Stimulated activated CD4-positive, alpha-beta T cell treated with anti-CD3 and anti-CD28 coated beads, Interleukin-4, amount 100 ng/mL, for 1 hour (primary cell): ENCODE data around the gene PUM1.
"Not testable (repeated sequence)": the region's sequence is repeated elsewhere in the genome, so short reads cannot be mapped to it uniquely, and the experiment has no call there.

Experiments
- DNase-seq: peaks from one replicate; pipeline ENCODE4 v3.0.0-alpha.2; 2020

Gene PUM1

GRCh38 chr1:31065310-31066217 is at the start of gene PUM1:
Gene PUM1, minus strand, starts transcription at chr1:31065717. Its CDS starts 6,151 bp downstream, at chr1:31059566.
- DNase-seq, result peak; percentile 98

GRCh38 chr1:31112266-31112935 is 46.9 kb upstream of the PUM1 start:
- DNase-seq, result no peak

GRCh38 chr1:31111290-31111951 is 45.9 kb upstream of the PUM1 start:
- no peak for DNase-seq

- no peak for DNase-seq
Measured at GRCh38 chr1:31110846-31111245, 45.3 kb upstream of the PUM1 start.

- no peak for DNase-seq
Measured at GRCh38 chr1:31108861-31109260, 43.3 kb upstream of the PUM1 start.

- no peak for DNase-seq
Measured at GRCh38 chr1:31105646-31106045, 40.1 kb upstream of the PUM1 start.

- DNase-seq, result no peak
Measured at GRCh38 chr1:31102501-31102950, 37.0 kb upstream of the PUM1 start.

GRCh38 chr1:31101147-31101502 is 35.6 kb upstream of the PUM1 start:
- DNase-seq, result no peak

GRCh38 chr1:31099293-31100032 is 33.9 kb upstream of the PUM1 start:
- no peak for DNase-seq

- DNase-seq, result no peak
Measured at GRCh38 chr1:31095985-31096384, 30.5 kb upstream of the PUM1 start.

- no peak for DNase-seq
Measured at GRCh38 chr1:31095298-31095981, 29.9 kb upstream of the PUM1 start.

- DNase-seq, result not testable (repeated sequence)
Measured at GRCh38 chr1:31088081-31088480, 22.6 kb upstream of the PUM1 start.

- no peak for DNase-seq
Measured at GRCh38 chr1:31084782-31085569, 19.5 kb upstream of the PUM1 start.

GRCh38 chr1:31082385-31082784 is 16.9 kb upstream of the PUM1 start:
- no peak for DNase-seq

- DNase-seq, result no peak
Measured at GRCh38 chr1:31073044-31073443, 7.5 kb upstream of the PUM1 start.

- DNase-seq, result no peak
Measured at GRCh38 chr1:31072304-31072746, 6.8 kb upstream of the PUM1 start.

GRCh38 chr1:31069392-31069791 is 3.9 kb upstream of the PUM1 start:
- no peak for DNase-seq

- no peak for DNase-seq
Measured at GRCh38 chr1:31064718-31065309, 703 bp downstream of the PUM1 start.

GRCh38 chr1:31064111-31064717 is 1.3 kb downstream of the PUM1 start:
- no peak for DNase-seq

GRCh38 chr1:31063631-31064030 is 1.9 kb downstream of the PUM1 start:
- DNase-seq, result no peak
